ENCODE measurements around the gene UBE2J2. TPM values are rescaled to one million over a fixed set of nuclear protein-coding genes. Genes with fewer than 3 reads are reported as not detected.

UBE2J2 gene
- total RNA-seq, 1 donor from 2014 or later = 65.1 TPM

DNA sequence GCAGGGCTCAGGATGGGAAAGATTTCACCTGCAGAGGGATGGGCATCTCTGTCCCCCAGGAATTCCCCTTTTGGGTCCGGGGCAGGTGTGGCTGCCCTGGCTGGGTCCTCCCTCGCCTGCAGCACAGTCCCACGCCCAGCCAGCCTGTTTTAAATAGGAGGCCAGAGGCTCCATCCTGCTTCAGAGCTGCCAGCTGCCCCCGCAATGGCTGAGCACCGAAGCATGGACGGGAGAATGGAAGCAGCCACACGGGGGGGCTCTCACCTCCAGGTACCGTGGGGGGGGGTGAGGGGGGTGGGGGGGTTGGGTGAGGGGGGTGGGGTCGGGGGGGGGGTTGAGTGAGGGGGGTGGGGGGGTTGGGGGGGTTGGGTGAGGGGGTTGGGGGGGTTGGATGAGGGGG is 10.2 kb upstream of the UBE2J2 start:
- Mint-ChIP-seq H3K9me3 (ENCODE audit: unreplicated experiment) (no peaks in the 10 kb centered on the region), H3K4me1 (ENCODE audit: unreplicated experiment) (no peaks in the 10 kb centered on the region), H3K27me3 (ENCODE audit: unreplicated experiment) (no peaks in the 10 kb centered on the region), H3K36me3 (ENCODE audit: unreplicated experiment) (no peaks in the 10 kb centered on the region), H3K4me3 (ENCODE audit: unreplicated experiment) (no peak overlapping the region), H3K27ac (ENCODE audit: unreplicated experiment) (no peak overlapping the region)
- DNase-seq (ENCODE audit: extremely low spot score, unreplicated experiment) = no peak
- TF ChIP-seq, protein P1, sequence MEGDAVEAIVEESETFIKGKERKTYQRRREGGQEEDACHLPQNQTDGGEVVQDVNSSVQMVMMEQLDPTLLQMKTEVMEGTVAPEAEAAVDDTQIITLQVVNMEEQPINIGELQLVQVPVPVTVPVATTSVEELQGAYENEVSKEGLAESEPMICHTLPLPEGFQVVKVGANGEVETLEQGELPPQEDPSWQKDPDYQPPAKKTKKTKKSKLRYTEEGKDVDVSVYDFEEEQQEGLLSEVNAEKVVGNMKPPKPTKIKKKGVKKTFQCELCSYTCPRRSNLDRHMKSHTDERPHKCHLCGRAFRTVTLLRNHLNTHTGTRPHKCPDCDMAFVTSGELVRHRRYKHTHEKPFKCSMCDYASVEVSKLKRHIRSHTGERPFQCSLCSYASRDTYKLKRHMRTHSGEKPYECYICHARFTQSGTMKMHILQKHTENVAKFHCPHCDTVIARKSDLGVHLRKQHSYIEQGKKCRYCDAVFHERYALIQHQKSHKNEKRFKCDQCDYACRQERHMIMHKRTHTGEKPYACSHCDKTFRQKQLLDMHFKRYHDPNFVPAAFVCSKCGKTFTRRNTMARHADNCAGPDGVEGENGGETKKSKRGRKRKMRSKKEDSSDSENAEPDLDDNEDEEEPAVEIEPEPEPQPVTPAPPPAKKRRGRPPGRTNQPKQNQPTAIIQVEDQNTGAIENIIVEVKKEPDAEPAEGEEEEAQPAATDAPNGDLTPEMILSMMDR (IDR thresholded peaks at IDR 0.05) = no peak

DNA sequence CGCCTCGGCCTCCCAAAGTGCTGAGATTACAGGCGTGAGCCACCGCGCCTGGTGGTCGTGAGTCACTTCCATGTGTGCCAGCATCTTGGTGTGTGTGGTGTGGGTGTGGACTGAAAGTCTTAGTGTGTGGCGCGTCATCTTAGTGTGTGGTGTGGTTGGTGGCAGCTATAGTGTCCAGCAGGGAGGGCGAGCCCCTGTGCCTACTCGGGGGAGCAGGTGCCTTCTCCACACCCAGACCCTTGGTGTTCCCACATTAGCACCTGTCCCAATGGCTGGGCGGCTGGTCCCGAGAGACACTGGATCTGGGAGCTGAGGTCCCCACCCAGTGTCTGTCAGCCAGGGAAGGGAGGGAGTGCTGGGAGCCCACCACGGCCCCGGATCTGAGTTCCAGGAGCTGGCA is 9.3 kb upstream of the UBE2J2 start:
- no peaks in the 10 kb centered on the region for H3K27me3 Mint-ChIP-seq (ENCODE audit: unreplicated experiment)
- H3K9me3 Mint-ChIP-seq (ENCODE audit: unreplicated experiment) = no peaks in the 10 kb centered on the region
- H3K4me3 Mint-ChIP-seq (ENCODE audit: unreplicated experiment) = no peak overlapping the region

DNA sequence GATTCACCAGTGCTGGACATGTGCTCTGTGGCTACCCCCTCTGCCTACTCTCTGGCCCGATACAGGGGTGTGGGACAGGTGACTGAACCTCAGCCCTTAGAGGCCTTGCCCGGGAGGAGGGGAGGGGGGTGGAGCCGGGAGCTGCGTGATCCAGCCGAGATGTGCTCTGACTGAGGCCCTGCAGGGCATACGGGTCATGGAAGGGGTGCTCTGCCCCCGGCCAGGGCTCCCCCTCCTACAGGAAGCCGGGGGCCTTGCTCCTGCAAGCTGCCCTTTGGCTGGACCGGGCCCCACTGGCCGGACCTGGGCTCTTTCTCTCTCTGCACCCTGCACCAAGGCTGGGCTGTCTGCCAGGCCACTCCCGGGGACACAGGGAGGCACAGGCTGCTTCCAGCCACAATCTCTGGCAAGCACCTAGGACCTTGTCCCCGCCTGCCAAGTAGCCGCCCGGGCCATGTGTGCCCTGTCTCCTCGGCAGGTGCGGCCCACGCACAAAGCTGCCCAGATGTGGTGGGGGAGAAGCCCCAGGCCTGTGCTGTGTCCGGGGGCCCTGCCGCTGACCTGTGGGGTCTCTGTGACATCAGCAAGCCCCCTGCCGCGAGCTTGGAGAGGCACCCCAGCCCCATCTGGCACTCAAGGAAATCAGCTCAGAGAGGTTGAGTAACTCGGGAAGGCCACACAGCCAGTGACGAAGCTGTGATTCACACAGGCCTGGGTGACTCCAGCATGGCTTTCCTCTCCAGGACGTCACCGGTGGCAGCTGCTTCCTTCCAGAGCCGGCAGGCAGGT is 8.1 kb upstream of the UBE2J2 start:
- TF ChIP-seq, protein P1 (IDR thresholded peaks at IDR 0.05) = no peak
- Mint-ChIP-seq H3K36me3 (ENCODE audit: unreplicated experiment) (no peaks in the 10 kb centered on the region), H3K27me3 (ENCODE audit: unreplicated experiment) (no peaks in the 10 kb centered on the region), H3K27ac (ENCODE audit: unreplicated experiment) (no peak overlapping the region), H3K9me3 (ENCODE audit: unreplicated experiment) (no peaks in the 10 kb centered on the region), H3K4me3 (ENCODE audit: unreplicated experiment) (no peak overlapping the region), H3K4me1 (ENCODE audit: unreplicated experiment) (no peaks in the 10 kb centered on the region)
- no peak for DNase-seq (ENCODE audit: extremely low spot score, unreplicated experiment)

More for the DNA sequence above, 9.3 kb upstream of the UBE2J2 start:
- Mint-ChIP-seq H3K27ac (ENCODE audit: unreplicated experiment) (no peak overlapping the region), H3K36me3 (ENCODE audit: unreplicated experiment) (no peaks in the 10 kb centered on the region), H3K4me1 (ENCODE audit: unreplicated experiment) (no peaks in the 10 kb centered on the region)
- no peak for DNase-seq (ENCODE audit: extremely low spot score, unreplicated experiment)
- TF ChIP-seq, protein P1 (IDR thresholded peaks at IDR 0.05) = no peak

DNA sequence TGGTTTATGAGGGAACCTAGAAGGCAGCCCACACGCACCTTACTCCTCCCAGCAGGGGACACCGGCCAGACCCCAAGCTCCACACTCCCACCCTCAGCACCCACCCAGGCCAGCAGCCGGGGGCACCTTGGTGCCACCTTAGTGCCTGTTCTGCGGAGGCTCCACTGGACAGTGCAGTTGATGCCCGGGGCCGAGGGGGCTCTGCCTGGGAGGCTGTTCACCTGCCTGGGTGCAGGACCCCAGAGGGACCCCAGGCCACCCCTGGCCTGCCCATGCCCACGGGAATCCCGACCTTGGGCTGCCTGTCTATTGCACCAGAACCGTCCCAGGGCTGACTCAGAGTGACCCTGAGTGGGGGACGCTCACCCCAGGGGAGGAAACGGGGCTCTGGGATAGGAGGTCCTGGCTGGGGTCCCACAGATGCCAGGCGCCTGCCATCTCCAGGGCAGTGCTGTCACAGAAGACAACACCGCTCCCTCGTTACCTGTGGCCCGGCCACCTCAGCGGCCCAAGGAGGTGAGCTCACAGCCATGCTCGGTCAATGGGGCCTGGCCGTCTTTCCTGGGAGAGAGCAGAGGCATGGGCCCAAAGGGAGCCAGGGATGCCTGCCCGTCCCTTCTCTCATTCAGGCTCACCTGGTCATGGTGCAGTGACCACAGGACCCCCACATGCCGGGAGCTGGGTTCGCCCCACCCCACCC is 7.3 kb upstream of the UBE2J2 start:
- TF ChIP-seq, protein P1 (IDR thresholded peaks at IDR 0.05) = no peak
- no peak for DNase-seq (ENCODE audit: extremely low spot score, unreplicated experiment)
- Mint-ChIP-seq H3K4me1 (ENCODE audit: unreplicated experiment) (no peaks in the 10 kb centered on the region), H3K4me3 (ENCODE audit: unreplicated experiment) (no peak overlapping the region), H3K27ac (ENCODE audit: unreplicated experiment) (no peak overlapping the region), H3K9me3 (ENCODE audit: unreplicated experiment) (no peaks in the 10 kb centered on the region), H3K27me3 (ENCODE audit: unreplicated experiment) (no peaks in the 10 kb centered on the region), H3K36me3 (ENCODE audit: unreplicated experiment) (no peaks in the 10 kb centered on the region)

DNA sequence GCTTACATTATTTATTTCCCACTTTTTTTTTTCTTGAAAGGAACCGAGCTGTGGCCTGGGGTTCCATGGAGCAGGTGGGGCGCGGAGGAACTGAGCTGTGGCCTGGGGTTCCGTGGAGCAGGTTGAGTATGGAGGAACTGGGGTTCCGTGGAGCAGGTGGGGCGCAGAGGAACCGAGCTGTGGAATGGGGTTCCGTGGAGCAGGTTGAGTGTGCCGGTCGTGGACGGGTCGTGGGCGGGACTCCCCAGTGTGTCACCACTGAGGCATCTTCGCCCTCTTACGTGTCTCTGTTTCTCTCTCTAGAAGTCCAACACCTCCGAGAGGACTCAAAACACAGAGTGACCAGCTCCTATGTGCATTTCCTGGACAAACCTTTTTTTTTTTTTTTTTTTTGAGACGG is 5.4 kb upstream of the UBE2J2 start:
- Mint-ChIP-seq H3K4me3 (ENCODE audit: unreplicated experiment) (no peak overlapping the region), H3K27ac (ENCODE audit: unreplicated experiment) (no peak overlapping the region), H3K4me1 (ENCODE audit: unreplicated experiment) (no peaks in the 10 kb centered on the region), H3K9me3 (ENCODE audit: unreplicated experiment) (no peaks in the 10 kb centered on the region), H3K36me3 (ENCODE audit: unreplicated experiment) (no peaks in the 10 kb centered on the region), H3K27me3 (ENCODE audit: unreplicated experiment) (no peaks in the 10 kb centered on the region)
- TF ChIP-seq, protein P1 (IDR thresholded peaks at IDR 0.05) = no peak
- no peak for DNase-seq (ENCODE audit: extremely low spot score, unreplicated experiment)

Data from osteocyte (in vitro differentiated cells).